ENCODE results near the gene CDK10.
"Not testable (repeated sequence)": the region's sequence is repeated elsewhere in the genome, so short reads cannot be mapped to it uniquely, and the experiment has no call there.

- not testable (repeated sequence) for TF ChIP-seq EZH2 (IDR thresholded peaks at IDR 0.05; ENCODE audit: borderline replicate concordance, insufficient read depth, low read length, poor library complexity, severe bottlenecking); EP300 (conservative IDR thresholded peaks at IDR 0.05; ENCODE audit: poor library complexity, severe bottlenecking)
Observed at GRCh38 chr16:89689621-89690020, 3.1 kb downstream of the CDK10 start.

Measured in neural cell (in vitro differentiated cells).